Loucy (cell line): ENCODE measurements around the gene ZFP36L2.

ENCODE experiments used
- H2AFZ ChIP-seq: fragments of 200-600 bp; sonication (generic); 2 replicates; pipeline ENCODE4 v1.6.0; 2016; ENCODE audit warnings: antibody characterized with exemption, mild to moderate bottlenecking, low read length, moderate library complexity
- H3F3A ChIP-seq: fragments of 200-600 bp; 2 replicates; pipeline ENCODE4 v1.6.0; 2016; ENCODE audit warnings: antibody characterized with exemption, low read depth, mild to moderate bottlenecking
- H3K27me3 ChIP-seq: fragments of 200-600 bp; sonication (generic); 2 replicates; pipeline ENCODE4 v1.6.1; 2014; ENCODE audit warnings: low read length, mild to moderate bottlenecking; ENCODE audit not compliant: insufficient read depth, poor library complexity, severe bottlenecking
- H3K36me3 ChIP-seq: fragments of 200-600 bp; sonication (generic); 2 replicates; pipeline ENCODE4 v1.6.1; 2016; ENCODE audit warnings: low read length; ENCODE audit not compliant: insufficient read depth
- H3K4me1 ChIP-seq: fragments of 200-600 bp; sonication (generic); 2 replicates; pipeline ENCODE4 v1.5.1; 2014; ENCODE audit warnings: low read length, mild to moderate bottlenecking; ENCODE audit not compliant: insufficient read depth, poor library complexity, severe bottlenecking
- H3K4me2 ChIP-seq: fragments of 200-600 bp; sonication (generic); 2 replicates; pipeline ENCODE4 v1.6.0; 2014; ENCODE audit warnings: antibody characterized with exemption, low read length, low read depth, mild to moderate bottlenecking; ENCODE audit not compliant: poor library complexity, severe bottlenecking
- H3K4me3 ChIP-seq: fragments of 200-600 bp; sonication (generic); 2 replicates; pipeline ENCODE4 v1.5.1; 2014; ENCODE audit warnings: low read length, mild to moderate bottlenecking, mixed read lengths; ENCODE audit not compliant: poor library complexity, severe bottlenecking
- H3K79me2 ChIP-seq: fragments of 200-600 bp; sonication (generic); 2 replicates; pipeline ENCODE4 v1.6.1; 2014; ENCODE audit warnings: low read length; ENCODE audit not compliant: insufficient read depth
- H3K9ac ChIP-seq: fragments of 200-600 bp; sonication (generic); 2 replicates; pipeline ENCODE4 v1.6.0; 2014; ENCODE audit warnings: mild to moderate bottlenecking, low read depth, low read length, moderate library complexity; ENCODE audit not compliant: poor library complexity, severe bottlenecking
- H3K9me2 ChIP-seq: fragments of 200-600 bp; sonication (generic); replicated peaks from 2 replicates; pipeline ENCODE4 v1.6.1; 2016; ENCODE audit warnings: low read depth, low read length, mixed read lengths
- H3K9me3 ChIP-seq: fragments of 200-600 bp; sonication (generic); 2 replicates; pipeline ENCODE4 v1.6.1; 2014; ENCODE audit warnings: mild to moderate bottlenecking, antibody characterized with exemption, low read length, low read depth; ENCODE audit not compliant: insufficient read depth
- H4K20me1 ChIP-seq: fragments of 200-600 bp; sonication (generic); 2 replicates; pipeline ENCODE4 v1.6.0; 2014; ENCODE audit warnings: antibody characterized with exemption, low read length, mild to moderate bottlenecking; ENCODE audit not compliant: insufficient read depth, poor library complexity, severe bottlenecking
- CTCF ChIP-seq: fragments of 200-600 bp; sonication (generic); conservative IDR thresholded peaks from 2 replicates; pipeline ENCODE4 v1.5.1; 2014; ENCODE audit warnings: mild to moderate bottlenecking, antibody characterized with exemption, low read length
- EZH2phosphoT487 ChIP-seq: fragments of 200-600 bp; IDR thresholded peaks from 2 replicates; pipeline ENCODE4 v1.6.1; 2018; ENCODE audit warnings: antibody characterized with exemption, mild to moderate bottlenecking, moderate library complexity, borderline replicate concordance

Gene ZFP36L2

GRCh38 chr2:43214253-43214652, 12.2 kb downstream of the ZFP36L2 start:
- Histone ChIP-seq H3K9me2 (no peaks in the 10 kb centered on the region), H3K4me1 (peaks cover 22% of the 10 kb centered on the region), H3K4me3 (no peak overlapping the region), H3K4me2 (no peak overlapping the region), H3K36me3 (no peaks in the 10 kb centered on the region), H3F3A (peaks cover 3% of the 10 kb centered on the region), H2AFZ (no peak overlapping the region), H3K27me3 (no peaks in the 10 kb centered on the region), H3K79me2 (no peaks in the 10 kb centered on the region), H3K9me3 (no peaks in the 10 kb centered on the region), H3K9ac (no peak overlapping the region), H4K20me1 (no peaks in the 10 kb centered on the region)
- TF ChIP-seq EZH2phosphoT487: no peak
- TF ChIP-seq CTCF: 0 out of 2 replicates have a peak, but pooled peaks have one; percentile 11

- H3K9ac ChIP-seq: no peak overlapping the region
- H3K9me2 ChIP-seq: no peaks in the 10 kb centered on the region
- no peak overlapping the region for H2AFZ ChIP-seq
- peaks cover 9% of the 10 kb centered on the region for H3K4me1 ChIP-seq
- no peaks in the 10 kb centered on the region for H3K36me3 ChIP-seq
- H3K79me2 ChIP-seq: no peaks in the 10 kb centered on the region
- H3K4me2 ChIP-seq: no peak overlapping the region
- H4K20me1 ChIP-seq: no peaks in the 10 kb centered on the region
- TF ChIP-seq CTCF (no peak), EZH2phosphoT487 (no peak)
- H3K9me3 ChIP-seq: no peaks in the 10 kb centered on the region
- H3K27me3 ChIP-seq: no peaks in the 10 kb centered on the region
- no peaks in the 10 kb centered on the region for H3F3A ChIP-seq
- H3K4me3 ChIP-seq: no peak overlapping the region
These were observed 13.5 kb downstream of the ZFP36L2 start for GRCh38 chr2:43212931-43213330.

GRCh38 chr2:43212216-43212835, 14.1 kb downstream of the ZFP36L2 start:
- Histone ChIP-seq H3K9me2 (no peaks in the 10 kb centered on the region), H4K20me1 (no peaks in the 10 kb centered on the region), H3K4me3 (no peak overlapping the region), H3K4me1 (peaks cover 4% of the 10 kb centered on the region), H3K9me3 (no peaks in the 10 kb centered on the region), H3K4me2 (no peak overlapping the region), H3K79me2 (no peaks in the 10 kb centered on the region), H3K9ac (no peak overlapping the region), H3K36me3 (no peaks in the 10 kb centered on the region), H3K27me3 (no peaks in the 10 kb centered on the region), H2AFZ (no peak overlapping the region), H3F3A (no peaks in the 10 kb centered on the region)
- TF ChIP-seq EZH2phosphoT487: no peak
- TF ChIP-seq CTCF: no peak
